Nephron (organoid): ENCODE data around the gene KIF2C.

ENCODE experiments used
- H3K27ac Mint-ChIP-seq, 3 experiments: 2 replicates each; pipeline ENCODE4 v1.8.0; 2020; ENCODE audit warnings: mixed read lengths in 3 of 3, mild to moderate bottlenecking in 2 of 3, moderate library complexity in 1 of 3
- H3K27me3 Mint-ChIP-seq: 2 replicates; pipeline ENCODE4 v1.8.0; 2021; ENCODE audit warnings: low read depth, mild to moderate bottlenecking, moderate library complexity, mixed read lengths
- H3K36me3 Mint-ChIP-seq: 2 replicates; pipeline ENCODE4 v1.8.0; 2020; ENCODE audit warnings: low read depth, mixed read lengths
- H3K4me1 Mint-ChIP-seq: 2 replicates; pipeline ENCODE4 v1.8.0; 2020; ENCODE audit warnings: mixed read lengths
- H3K4me3 Mint-ChIP-seq, 3 experiments: 2 replicates each; pipeline ENCODE4 v1.8.0; 2020; ENCODE audit warnings: mild to moderate bottlenecking in 3 of 3, mixed read lengths in 3 of 3, moderate library complexity in 2 of 3
- H3K9me3 Mint-ChIP-seq: 2 replicates; pipeline ENCODE4 v1.8.0; 2020; ENCODE audit warnings: mixed read lengths
- CTCF ChIP-seq, 3 experiments: fragments of 200-600 bp; sonication (generic); IDR thresholded peaks; one replicate each; pipeline ENCODE4 v1.5.0; 2021; ENCODE audit warnings: antibody characterized with exemption in 3 of 3; ENCODE audit not compliant: unreplicated experiment in 3 of 3

KIF2C gene

GRCh38 chr1:44720281-44720680 lies 19.4 kb upstream of the KIF2C start:
- TF ChIP-seq CTCF (IDR thresholded peaks at IDR 0.05; ENCODE audit: unreplicated experiment in 3 of 3): no peak
- Mint-ChIP-seq H3K27me3 (peaks cover 14% of the 10 kb centered on the region), H3K27ac (peak overlapping the region in 1 of 3 experiments; percentile 55), H3K9me3 (no peaks in the 10 kb centered on the region), H3K4me3 (no peak overlapping the region), H3K36me3 (no peaks in the 10 kb centered on the region), H3K4me1 (peaks cover 11% of the 10 kb centered on the region)

GRCh38 chr1:44721485-44722361 lies 17.9 kb upstream of the KIF2C start:
- Mint-ChIP-seq H3K27ac (peak overlapping the region; percentile 83 to 98 (median 94)), H3K36me3 (no peaks in the 10 kb centered on the region), H3K27me3 (peaks cover 8% of the 10 kb centered on the region), H3K9me3 (no peaks in the 10 kb centered on the region), H3K4me1 (peaks cover 11% of the 10 kb centered on the region), H3K4me3 (no peak overlapping the region)
- no peak for TF ChIP-seq CTCF (IDR thresholded peaks at IDR 0.05; ENCODE audit: unreplicated experiment in 3 of 3)

GRCh38 chr1:44723064-44723463 lies 16.6 kb upstream of the KIF2C start:
- Mint-ChIP-seq H3K27me3 (peaks cover 3% of the 10 kb centered on the region), H3K4me3 (no peak overlapping the region), H3K27ac (peak overlapping the region in 2 of 3 experiments; percentile 13 to 69), H3K9me3 (no peaks in the 10 kb centered on the region), H3K4me1 (peaks cover 11% of the 10 kb centered on the region), H3K36me3 (no peaks in the 10 kb centered on the region)
- no peak for TF ChIP-seq CTCF (IDR thresholded peaks at IDR 0.05; ENCODE audit: unreplicated experiment in 3 of 3)

- Mint-ChIP-seq H3K27me3 (peaks cover 3% of the 10 kb centered on the region), H3K36me3 (no peaks in the 10 kb centered on the region), H3K27ac (peak overlapping the region in 1 of 3 experiments; percentile 13), H3K4me1 (peaks cover 11% of the 10 kb centered on the region), H3K9me3 (no peaks in the 10 kb centered on the region), H3K4me3 (no peak overlapping the region)
- no peak for TF ChIP-seq CTCF (IDR thresholded peaks at IDR 0.05; ENCODE audit: unreplicated experiment in 3 of 3)
Observed at GRCh38 chr1:44723496-44724295, 15.9 kb upstream of the KIF2C start.

GRCh38 chr1:44724296-44724954 lies 15.2 kb upstream of the KIF2C start:
- H3K9me3 Mint-ChIP-seq: no peaks in the 10 kb centered on the region
- no peaks in the 10 kb centered on the region for H3K36me3 Mint-ChIP-seq
- H3K4me1 Mint-ChIP-seq: peaks cover 11% of the 10 kb centered on the region
- no peak for TF ChIP-seq CTCF (IDR thresholded peaks at IDR 0.05; ENCODE audit: unreplicated experiment in 3 of 3)
- H3K4me3 Mint-ChIP-seq: no peak overlapping the region
- peaks cover 3% of the 10 kb centered on the region for H3K27me3 Mint-ChIP-seq
- no peak overlapping the region for H3K27ac Mint-ChIP-seq
